Measurements from ENCODE around the gene GTF2IRD1.

GTF2IRD1 gene

DNA sequence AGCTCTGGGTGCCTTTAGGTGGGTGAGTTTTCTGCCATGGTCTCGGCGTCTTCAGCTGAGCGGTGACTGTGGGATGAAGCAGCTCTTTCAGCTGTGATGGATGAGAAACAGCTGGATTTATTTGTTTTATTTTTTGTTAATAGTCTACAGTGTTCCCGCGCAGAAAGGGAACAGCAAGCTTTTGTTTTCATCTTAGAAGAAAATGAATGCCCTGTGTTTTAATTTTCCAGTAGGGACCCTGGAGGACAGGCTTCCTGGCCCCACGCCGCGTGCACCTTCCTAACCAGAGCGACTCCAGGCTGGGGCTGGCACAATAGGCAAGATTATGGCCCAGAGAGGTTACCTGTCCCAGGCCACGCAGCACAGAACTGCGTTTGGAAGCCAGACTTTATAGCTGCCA lies 57.6 kb downstream of the GTF2IRD1 start:
- DNase-seq (ENCODE audit: insufficient read length): no peak
- no peak for FAIRE-seq
- TF ChIP-seq TAF1 (IDR thresholded peaks at IDR 0.05; ENCODE audit: borderline replicate concordance, low read depth, low read length) (no peak), POLR2AphosphoS5 (IDR thresholded peaks at IDR 0.05; ENCODE audit: low read depth, low read length) (no peak), POLR2A (IDR thresholded peaks at IDR 0.05; ENCODE audit: low read depth, low read length) (no peak)

DNA sequence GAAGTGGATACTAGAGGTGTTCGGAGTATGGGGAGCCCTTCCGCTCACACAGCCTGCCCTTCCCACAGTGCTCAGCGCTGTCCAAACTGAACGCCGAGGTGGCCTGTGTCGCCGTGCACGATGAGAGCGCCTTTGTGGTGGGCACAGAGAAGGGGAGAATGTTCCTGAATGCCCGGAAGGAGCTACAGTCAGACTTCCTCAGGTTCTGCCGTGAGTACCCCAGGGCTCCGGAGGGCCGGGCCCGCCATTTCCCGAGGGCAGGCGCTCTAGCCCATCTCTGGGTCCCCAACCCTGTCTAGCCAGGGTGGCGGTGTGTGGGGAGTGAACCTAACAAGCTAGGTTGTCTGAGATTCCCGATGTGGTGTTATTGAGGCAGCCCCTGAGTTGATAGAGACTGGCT lies 59.1 kb downstream of the GTF2IRD1 start:
- FAIRE-seq (no peak), DNase-seq (ENCODE audit: insufficient read length) (no peak)
- no peak for TF ChIP-seq TAF1 (IDR thresholded peaks at IDR 0.05; ENCODE audit: borderline replicate concordance, low read depth, low read length)
- no peak for TF ChIP-seq POLR2AphosphoS5 (IDR thresholded peaks at IDR 0.05; ENCODE audit: low read depth, low read length)
- TF ChIP-seq POLR2A (IDR thresholded peaks at IDR 0.05; ENCODE audit: low read depth, low read length): no peak

DNA sequence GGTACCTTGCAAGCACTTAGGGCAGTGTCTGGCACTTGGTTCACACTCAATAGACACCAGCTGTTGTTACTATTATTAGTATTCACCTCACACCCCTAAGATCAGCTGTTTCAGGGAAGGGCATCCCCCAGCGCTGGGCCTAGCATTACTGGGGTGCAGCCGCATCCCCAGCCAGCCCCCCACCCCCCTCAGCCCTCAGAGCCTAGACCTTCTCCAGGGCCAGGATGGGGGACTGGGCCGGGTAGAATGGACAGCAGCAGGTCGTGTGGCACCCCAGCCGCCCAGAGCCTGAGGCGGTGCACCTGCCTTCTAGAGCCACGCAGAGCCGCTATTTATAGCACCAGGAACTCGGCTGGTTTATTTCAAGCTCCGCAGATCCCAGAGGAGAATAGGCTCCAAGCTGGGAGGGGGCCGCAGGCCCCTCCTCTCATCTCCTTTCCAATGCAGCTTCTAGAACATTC lies 60.5 kb downstream of the GTF2IRD1 start:
- no peak for DNase-seq (ENCODE audit: insufficient read length)
- TF ChIP-seq POLR2AphosphoS5 (IDR thresholded peaks at IDR 0.05; ENCODE audit: low read depth, low read length) (no peak), TAF1 (IDR thresholded peaks at IDR 0.05; ENCODE audit: borderline replicate concordance, low read depth, low read length) (no peak), POLR2A (IDR thresholded peaks at IDR 0.05; ENCODE audit: low read depth, low read length) (no peak)
- FAIRE-seq: no peak

DNA sequence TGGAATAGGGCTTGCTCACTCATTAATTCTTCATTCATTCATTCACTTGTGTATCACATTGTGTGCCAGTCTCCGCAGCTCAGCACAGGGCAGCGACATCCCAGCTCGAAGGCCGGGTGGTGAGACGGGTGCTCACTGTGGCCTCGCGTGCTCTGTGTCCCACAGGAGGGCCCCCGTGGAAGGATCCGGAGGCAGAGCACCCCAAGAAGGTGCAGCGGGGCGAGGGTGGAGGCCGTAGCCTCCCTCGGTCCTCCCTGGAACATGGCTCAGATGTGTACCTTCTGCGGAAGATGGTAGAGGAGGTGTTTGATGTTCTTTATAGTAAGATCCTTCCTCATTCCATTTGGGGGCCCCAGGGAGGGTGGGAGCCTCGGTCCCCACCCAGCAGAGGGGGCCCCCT lies 61.6 kb downstream of the GTF2IRD1 start:
- DNase-seq (ENCODE audit: insufficient read length): no peak
- no peak for TF ChIP-seq TAF1 (IDR thresholded peaks at IDR 0.05; ENCODE audit: borderline replicate concordance, low read depth, low read length)
- TF ChIP-seq POLR2AphosphoS5 (IDR thresholded peaks at IDR 0.05; ENCODE audit: low read depth, low read length): no peak
- FAIRE-seq: no peak

DNA sequence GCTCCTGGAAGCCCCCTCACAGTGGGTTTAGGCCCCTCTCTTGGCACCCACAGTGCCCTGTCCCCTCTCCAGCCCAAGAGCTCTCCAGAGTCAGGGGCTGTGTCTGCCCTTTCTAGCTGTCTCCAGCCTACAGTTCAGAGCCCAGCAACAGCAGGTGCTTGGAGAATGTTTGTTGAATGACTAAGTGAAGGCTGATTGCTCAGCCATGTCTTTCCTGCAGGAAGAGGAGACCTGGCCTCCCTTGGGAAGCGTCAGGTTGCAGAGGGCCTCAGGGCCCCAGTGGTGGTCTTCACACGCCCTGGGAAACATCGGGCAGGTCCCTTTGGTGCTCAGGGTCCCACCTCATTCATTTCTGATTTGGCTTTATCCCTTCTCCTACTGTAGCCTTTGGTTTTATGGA lies 62.5 kb downstream of the GTF2IRD1 start:
- no peak for FAIRE-seq
- no peak for TF ChIP-seq TAF1 (IDR thresholded peaks at IDR 0.05; ENCODE audit: borderline replicate concordance, low read depth, low read length)
- no peak for TF ChIP-seq POLR2A (IDR thresholded peaks at IDR 0.05; ENCODE audit: low read depth, low read length)
- no peak for TF ChIP-seq POLR2AphosphoS5 (IDR thresholded peaks at IDR 0.05; ENCODE audit: low read depth, low read length)
- no peak for DNase-seq (ENCODE audit: insufficient read length)

DNA sequence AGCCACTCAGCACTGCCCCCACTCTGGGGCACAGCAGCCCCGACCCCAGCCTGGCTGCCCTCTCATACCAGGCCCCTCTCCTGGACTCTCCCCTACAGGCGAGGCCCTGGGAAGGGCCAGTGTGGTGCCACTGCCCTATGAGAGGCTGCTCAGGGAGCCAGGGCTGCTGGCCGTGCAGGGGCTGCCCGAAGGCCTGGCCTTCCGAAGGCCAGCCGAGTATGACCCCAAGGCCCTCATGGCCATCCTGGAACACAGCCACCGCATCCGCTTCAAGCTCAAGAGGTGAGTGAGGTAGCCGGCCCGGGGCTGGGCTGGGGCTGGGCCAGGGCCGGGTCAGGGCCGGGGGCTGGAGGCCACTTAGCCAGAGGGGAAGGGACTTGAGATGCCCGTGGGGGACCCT lies 64.3 kb downstream of the GTF2IRD1 start:
- no peak for DNase-seq (ENCODE audit: insufficient read length)
- TF ChIP-seq POLR2A (IDR thresholded peaks at IDR 0.05; ENCODE audit: low read depth, low read length): no peak
- TF ChIP-seq POLR2AphosphoS5 (IDR thresholded peaks at IDR 0.05; ENCODE audit: low read depth, low read length): no peak
- FAIRE-seq: no peak

DNA sequence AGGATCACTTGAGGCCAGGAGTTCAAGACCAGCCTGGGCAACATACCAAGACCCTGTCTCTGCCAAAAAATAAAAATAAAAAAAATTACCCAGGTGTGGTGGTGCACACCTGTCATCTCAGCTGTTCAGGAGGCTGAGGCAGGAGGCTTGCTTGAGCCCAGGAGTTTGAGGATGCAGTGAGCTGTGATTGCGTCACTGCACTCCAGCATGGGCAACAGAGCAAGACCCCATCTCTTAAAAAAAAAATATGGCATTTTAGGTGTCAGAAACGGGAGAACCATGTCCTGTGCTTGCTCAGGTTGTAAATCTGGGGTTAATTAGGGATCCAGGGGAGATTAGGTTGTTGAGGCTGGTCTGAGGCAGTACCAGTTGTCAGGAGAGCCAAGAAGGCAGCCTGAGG lies 64.9 kb downstream of the GTF2IRD1 start:
- DNase-seq (ENCODE audit: insufficient read length) (no peak), FAIRE-seq (no peak)
- TF ChIP-seq POLR2AphosphoS5 (IDR thresholded peaks at IDR 0.05; ENCODE audit: low read depth, low read length) (no peak), TAF1 (IDR thresholded peaks at IDR 0.05; ENCODE audit: borderline replicate concordance, low read depth, low read length) (no peak), POLR2A (IDR thresholded peaks at IDR 0.05; ENCODE audit: low read depth, low read length) (no peak)

DNA sequence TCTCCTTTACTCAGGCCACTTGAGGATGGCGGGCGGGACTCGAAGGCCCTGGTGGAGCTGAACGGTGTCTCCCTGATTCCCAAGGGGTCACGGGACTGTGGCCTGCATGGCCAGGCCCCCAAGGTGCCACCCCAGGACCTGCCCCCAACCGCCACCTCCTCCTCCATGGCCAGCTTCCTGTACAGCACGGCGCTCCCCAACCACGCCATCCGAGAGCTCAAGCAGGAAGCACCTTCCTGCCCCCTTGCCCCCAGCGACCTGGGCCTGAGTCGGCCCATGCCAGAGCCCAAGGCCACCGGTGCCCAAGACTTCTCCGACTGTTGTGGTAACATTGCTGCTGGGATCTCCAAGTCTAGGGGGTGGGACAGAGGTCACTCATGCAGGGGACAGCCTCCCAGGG lies 65.7 kb downstream of the GTF2IRD1 start:
- TF ChIP-seq POLR2AphosphoS5 (IDR thresholded peaks at IDR 0.05; ENCODE audit: low read depth, low read length): no peak
- TF ChIP-seq POLR2A (IDR thresholded peaks at IDR 0.05; ENCODE audit: low read depth, low read length): no peak
- no peak for TF ChIP-seq TAF1 (IDR thresholded peaks at IDR 0.05; ENCODE audit: borderline replicate concordance, low read depth, low read length)
- FAIRE-seq (no peak), DNase-seq (ENCODE audit: insufficient read length) (no peak)

DNA sequence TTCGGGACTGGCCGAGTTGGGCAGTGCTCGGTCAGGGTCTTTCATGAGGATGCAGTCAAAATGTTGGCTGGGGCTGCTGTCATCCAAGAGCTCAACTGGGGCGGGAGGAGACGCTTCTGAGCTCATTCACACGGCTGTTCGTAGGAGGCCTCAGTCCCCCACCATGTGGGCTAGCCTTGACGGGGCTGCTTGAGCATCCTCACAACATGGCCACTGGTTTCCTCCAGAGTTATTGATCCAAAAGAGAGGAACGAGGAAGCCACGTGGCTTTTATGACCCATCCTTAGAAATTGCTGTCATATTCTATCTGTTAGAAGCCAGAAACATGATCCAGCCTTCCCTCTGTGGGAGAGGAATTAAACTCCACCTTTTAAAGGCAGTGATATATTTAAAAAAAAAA lies 68.1 kb downstream of the GTF2IRD1 start:
- FAIRE-seq (no peak), DNase-seq (ENCODE audit: insufficient read length) (no peak)

DNA sequence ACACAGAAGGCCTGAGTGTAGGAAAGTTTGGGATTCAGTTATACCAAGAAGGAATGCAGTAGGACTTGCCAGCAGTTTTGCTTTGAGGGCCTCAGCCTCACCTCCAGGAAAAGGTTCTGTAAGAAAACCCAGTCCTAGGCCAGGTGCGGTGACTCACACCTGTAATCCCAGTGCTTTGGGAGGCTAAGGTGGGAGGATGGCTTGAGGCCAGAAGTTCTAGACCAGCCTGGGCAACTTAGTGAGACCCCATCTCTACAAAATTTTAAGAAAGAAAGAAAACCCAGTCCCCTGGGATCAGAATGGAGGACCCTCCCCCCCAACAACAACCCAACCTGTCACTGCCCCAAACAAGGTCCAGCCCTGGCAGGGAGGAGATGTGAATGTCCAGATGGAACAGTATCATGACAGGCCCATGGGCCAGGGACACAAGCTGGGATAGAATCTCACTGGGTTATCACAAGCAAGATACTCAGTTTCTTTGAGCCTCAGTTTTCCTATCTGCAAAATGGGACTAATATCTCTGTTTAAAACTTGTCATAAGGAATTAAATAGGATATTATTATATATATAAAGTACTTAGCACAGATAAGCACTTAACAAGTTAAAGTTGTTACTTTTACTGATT lies 68.7 kb downstream of the GTF2IRD1 start:
- DNase-seq (ENCODE audit: insufficient read length) (no peak), FAIRE-seq (no peak)
- TF ChIP-seq TAF1 (IDR thresholded peaks at IDR 0.05; ENCODE audit: borderline replicate concordance, low read depth, low read length): no peak
- TF ChIP-seq POLR2A (IDR thresholded peaks at IDR 0.05; ENCODE audit: low read depth, low read length): no peak
- TF ChIP-seq POLR2AphosphoS5 (IDR thresholded peaks at IDR 0.05; ENCODE audit: low read depth, low read length): no peak

More for the DNA sequence above, 68.1 kb downstream of the GTF2IRD1 start:
- TF ChIP-seq TAF1 (IDR thresholded peaks at IDR 0.05; ENCODE audit: borderline replicate concordance, low read depth, low read length) (no peak), POLR2A (IDR thresholded peaks at IDR 0.05; ENCODE audit: low read depth, low read length) (no peak), POLR2AphosphoS5 (IDR thresholded peaks at IDR 0.05; ENCODE audit: low read depth, low read length) (no peak)

DNA sequence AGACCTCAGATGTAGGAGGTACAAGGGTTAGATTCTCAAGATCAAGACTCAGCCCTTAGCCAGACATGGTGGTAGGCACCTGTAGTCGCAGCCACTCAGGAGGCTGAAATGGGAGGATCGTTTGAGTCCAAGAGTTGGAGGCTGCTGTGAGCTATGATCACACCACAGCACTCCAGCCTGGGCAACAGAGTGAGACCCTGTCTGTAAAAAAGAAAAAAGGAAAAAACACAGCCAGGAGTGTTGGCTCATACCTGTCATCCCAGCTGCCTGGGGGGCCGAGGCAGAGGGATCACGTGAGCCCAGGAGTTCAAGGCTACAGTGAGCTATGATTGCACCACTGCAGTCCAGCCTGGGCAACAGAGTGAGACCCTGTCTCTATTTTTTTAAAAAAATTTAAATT lies 69.3 kb downstream of the GTF2IRD1 start:
- DNase-seq (ENCODE audit: insufficient read length): no peak
- no peak for TF ChIP-seq TAF1 (IDR thresholded peaks at IDR 0.05; ENCODE audit: borderline replicate concordance, low read depth, low read length)
- TF ChIP-seq POLR2AphosphoS5 (IDR thresholded peaks at IDR 0.05; ENCODE audit: low read depth, low read length): no peak
- FAIRE-seq: no peak

DNA sequence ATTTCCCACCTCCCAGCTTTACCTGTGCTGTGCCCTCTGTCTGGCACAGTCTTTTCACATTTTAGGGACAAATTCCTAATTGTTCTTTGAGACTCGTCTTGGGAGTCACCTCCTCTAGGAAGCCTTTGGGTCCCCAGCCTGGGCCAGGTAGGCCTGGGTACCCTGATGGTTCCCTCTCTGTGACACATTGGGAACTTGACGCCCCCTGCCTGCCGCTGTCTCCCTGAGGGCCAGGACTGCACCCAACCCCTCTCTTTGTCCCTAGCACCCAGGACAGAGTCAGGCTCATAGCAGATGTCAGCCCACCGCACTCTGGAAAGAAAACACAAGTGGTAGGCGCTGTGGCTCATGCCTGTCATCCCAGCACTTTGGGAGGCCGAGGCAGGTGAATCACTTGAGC lies 71.4 kb downstream of the GTF2IRD1 start:
- FAIRE-seq (no peak), DNase-seq (ENCODE audit: insufficient read length) (no peak)
- no peak for TF ChIP-seq POLR2AphosphoS5 (IDR thresholded peaks at IDR 0.05; ENCODE audit: low read depth, low read length)

DNA sequence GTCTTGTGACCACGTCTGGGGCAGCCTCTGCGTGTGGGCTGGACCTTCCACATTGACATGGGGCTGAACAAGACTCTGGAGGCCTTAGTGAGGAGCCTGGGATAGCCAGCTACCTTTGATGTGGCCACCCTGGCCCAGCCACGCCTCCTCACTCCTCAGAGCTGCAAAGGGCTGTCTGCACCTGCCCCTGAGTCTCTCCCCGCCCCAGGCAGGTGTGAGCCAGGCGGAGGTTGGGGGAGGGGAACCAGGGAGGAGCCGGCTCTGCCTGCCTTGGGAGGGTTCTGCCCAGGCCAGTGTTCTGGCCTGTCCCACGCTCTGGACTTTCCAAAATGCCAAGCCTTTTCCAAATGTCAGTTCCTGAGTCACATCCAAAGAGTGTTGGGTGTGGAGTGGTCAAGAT lies 72.2 kb downstream of the GTF2IRD1 start:
- FAIRE-seq (no peak), DNase-seq (ENCODE audit: insufficient read length) (no peak)
- TF ChIP-seq TAF1 (IDR thresholded peaks at IDR 0.05; ENCODE audit: borderline replicate concordance, low read depth, low read length): no peak
- no peak for TF ChIP-seq POLR2A (IDR thresholded peaks at IDR 0.05; ENCODE audit: low read depth, low read length)
- TF ChIP-seq POLR2AphosphoS5 (IDR thresholded peaks at IDR 0.05; ENCODE audit: low read depth, low read length): no peak
